ENCODE measurements around the gene PLPPR1.

DNA sequence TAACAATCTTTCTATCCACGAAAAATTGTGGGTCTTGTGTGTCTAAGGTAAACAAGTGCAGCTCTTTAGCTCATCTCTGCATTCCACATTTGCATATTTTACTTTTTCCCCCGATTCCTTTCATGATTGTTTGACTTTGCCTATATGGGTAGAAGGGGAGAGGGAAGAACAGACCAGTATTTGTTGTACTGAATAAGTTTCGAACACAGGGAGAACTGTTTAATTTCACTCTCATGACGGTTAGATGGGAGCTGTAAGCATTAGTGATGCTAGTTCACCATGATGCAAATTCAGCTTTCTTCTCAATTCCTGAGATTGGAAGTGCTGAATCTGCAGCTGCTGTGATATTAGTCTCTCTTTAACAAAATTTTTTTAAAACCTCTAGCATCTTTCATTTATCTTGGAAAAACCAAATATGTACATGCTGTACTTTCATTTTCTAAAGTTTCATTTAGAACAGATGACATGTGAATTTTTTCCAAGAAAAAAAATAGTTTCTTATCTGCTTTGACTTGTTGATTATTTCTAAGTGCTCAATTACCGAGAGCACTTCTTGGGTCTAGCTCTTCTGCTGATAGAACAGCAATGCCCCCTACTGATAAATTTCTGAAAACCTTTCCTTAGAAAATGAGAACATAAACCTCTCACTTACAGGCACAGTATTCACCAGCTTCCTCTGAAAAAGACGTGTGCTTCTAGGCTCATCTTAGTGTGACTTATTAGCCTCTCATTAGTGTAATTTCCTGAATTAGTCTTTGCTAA lies 206.8 kb downstream of the PLPPR1 start:
- TF ChIP-seq POLR2A (IDR thresholded peaks at IDR 0.05) (no peak), CTCF (IDR thresholded peaks at IDR 0.05) (peak; percentile 40 to 63 (median 56))
